LHCN-M2 (cell line): Measurements from ENCODE around the gene RAB23. TPM values are rescaled to one million over a fixed set of nuclear protein-coding genes. Genes with fewer than 3 reads are reported as not detected.

ENCODE experiments used
- DNase-seq: peaks from one replicate; pipeline ENCODE4 v3.0.0-alpha.2; 2012; ENCODE audit warnings: low read depth
- polyA plus RNA-seq: library from polyadenylated mRNA; unstranded; fragments of >200 nt; gene quantifications from one replicate; pipeline ENCODE4 v1.2.1, GENCODE V29; 2012; ENCODE audit warnings: missing spikeins
- total RNA-seq: library from RNA; depleted of rRNA; stranded (reverse); fragments of >200 nt; gene quantifications from 2 replicates; pipeline ENCODE4 v1.2.3, GENCODE V29; 2014; rRNA removed

Gene RAB23
- 37.0 and 39.8 TPM in 2 replicates for total RNA-seq
- 10.4 TPM for polyA plus RNA-seq

GRCh38 chr6:57221936-57222742 lies at the start of gene RAB23:
TSS of gene RAB23 (minus strand) at chr6:57222307. CDS start at chr6:57210380, 11,927 bp downstream.
- peak; percentile 81 for DNase-seq

GRCh38 chr6:57268294-57268640 lies 46.2 kb upstream of the RAB23 start:
- no peak for DNase-seq

- DNase-seq = peak; percentile 99
These were observed 45.6 kb upstream of the RAB23 start for GRCh38 chr6:57267586-57268293.

- peak; percentile 61 for DNase-seq
These were observed 43.7 kb upstream of the RAB23 start for GRCh38 chr6:57265755-57266221.

DNA sequence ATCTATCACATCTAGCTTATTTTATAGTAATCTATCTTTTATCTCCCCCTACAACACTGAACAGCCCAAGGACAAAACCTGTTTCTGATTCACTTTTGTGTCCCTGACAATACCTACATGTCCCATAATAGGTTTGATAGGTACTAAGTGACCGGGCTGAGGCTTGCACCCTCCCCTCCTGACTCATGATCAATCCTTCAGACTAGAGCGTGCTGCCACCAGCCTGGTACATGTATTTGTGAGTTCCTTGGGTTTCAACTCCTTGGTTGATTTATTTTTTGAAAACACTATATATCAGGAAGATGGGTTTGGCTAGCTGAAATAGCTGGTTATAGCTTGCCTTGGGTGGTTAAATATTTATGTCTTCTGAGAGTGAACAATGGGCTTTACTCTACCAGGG lies 41.6 kb upstream of the RAB23 start:
- no peak for DNase-seq

GRCh38 chr6:57262901-57263694 lies 41.0 kb upstream of the RAB23 start:
- DNase-seq = peak; percentile 76

- DNase-seq = peak; percentile 41
These were observed 40.4 kb upstream of the RAB23 start for GRCh38 chr6:57262488-57262887.

DNA sequence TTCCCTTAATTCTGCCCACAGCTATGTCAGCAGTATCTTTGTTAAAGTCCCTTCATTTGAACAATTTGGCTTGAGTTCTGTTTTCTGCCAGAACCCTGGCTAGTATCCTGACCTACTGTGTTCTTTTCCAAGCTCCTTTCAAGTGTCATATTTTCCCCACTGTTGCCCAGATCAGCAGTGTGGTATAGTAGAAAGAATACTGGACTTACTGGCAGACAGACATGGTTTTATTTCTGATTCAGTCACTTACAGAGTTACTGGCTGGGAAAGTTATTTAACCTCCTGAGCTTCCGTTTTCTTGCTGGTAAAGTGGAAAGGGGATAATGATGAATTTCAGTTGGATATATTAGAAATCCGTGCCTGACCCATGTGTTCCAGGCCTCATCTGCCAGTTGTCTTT lies 39.8 kb upstream of the RAB23 start:
- no peak for DNase-seq

DNA sequence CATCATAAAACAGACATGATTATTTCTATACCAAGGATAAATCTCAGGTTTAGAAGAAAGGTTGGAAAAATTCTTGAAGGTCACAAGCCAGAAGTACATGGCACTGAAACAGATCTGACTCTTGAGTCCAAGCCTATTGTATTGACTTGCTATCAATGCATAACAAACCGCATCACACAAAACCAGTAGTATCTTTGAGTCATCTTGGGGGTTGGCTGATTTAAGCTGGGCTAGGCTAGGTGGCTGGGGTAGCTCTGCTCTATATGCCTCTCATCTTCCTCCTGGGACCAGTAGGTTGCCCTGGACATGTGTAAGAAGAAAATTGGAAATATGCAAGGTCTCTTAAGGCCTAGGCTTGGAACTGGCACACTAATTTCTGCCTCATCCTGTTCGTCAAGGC lies 37.0 kb upstream of the RAB23 start:
- DNase-seq = no peak

- DNase-seq = peak; percentile 75
These were observed 35.9 kb upstream of the RAB23 start for GRCh38 chr6:57257911-57258541.

- DNase-seq = no peak
These were observed 34.4 kb upstream of the RAB23 start for GRCh38 chr6:57256541-57256940.

GRCh38 chr6:57255451-57256169 lies 33.5 kb upstream of the RAB23 start:
- DNase-seq = no peak

GRCh38 chr6:57254055-57254717 lies 32.1 kb upstream of the RAB23 start:
- DNase-seq = no peak

- DNase-seq = no peak
These were observed 30.9 kb upstream of the RAB23 start for GRCh38 chr6:57252975-57253374.

DNA sequence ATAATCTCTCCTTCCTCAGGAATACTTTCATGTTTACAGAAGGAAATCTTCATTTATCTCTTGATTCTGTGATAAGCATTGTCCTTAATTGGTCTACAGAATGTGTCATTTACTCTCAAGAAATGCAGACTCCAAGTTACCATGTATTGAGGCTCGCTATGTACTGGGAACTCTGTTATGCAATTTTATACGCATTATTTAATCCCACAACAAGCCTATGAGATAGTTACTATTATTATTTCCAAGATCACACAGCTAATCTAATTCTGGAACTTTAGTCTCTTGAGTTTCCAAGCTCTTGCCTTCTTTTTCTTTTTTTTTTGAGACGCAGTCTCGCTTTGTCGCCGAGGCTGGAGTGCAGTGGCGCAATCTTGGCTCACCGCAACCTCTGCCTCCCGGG lies 30.0 kb upstream of the RAB23 start:
- no peak for DNase-seq

DNA sequence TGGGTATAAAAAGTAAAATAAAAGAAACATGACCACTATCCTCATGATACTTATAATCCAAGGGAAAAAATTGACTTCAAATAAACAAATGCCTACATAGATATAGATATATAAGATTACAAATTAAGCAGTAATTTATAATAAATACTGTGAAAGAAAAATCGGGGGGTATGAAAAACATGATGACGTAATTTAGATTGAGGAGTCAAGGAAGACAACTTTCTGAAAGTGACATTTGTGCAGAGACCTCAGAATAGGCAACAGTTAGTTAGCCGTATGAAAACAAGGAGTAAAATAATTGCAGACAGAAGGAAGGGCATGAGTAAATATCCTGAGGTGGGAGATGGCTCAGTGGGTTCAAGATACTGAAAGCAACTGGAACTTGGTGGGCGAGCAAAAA lies 28.2 kb upstream of the RAB23 start:
- no peak for DNase-seq

GRCh38 chr6:57248311-57248895 lies 26.3 kb upstream of the RAB23 start:
- DNase-seq = no peak

DNA sequence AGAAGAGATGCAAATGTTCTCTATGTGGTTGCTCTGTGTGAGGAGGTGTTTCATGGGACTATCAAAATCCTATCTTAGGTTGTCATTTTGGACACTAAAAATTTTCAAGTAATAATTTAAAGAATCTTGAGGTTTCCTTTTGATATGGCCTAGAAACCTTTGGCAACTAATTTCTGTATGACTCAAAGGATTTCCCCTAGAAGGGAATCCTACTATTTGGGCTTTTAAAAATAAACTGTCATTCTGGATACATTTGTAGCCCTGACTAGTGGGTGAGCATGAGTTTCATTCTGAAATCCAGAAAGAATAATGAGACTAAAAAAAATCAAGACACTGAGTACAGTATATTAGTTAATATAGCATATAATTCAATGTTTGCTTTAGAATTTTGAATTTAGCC lies 25.5 kb upstream of the RAB23 start:
- no peak for DNase-seq

DNA sequence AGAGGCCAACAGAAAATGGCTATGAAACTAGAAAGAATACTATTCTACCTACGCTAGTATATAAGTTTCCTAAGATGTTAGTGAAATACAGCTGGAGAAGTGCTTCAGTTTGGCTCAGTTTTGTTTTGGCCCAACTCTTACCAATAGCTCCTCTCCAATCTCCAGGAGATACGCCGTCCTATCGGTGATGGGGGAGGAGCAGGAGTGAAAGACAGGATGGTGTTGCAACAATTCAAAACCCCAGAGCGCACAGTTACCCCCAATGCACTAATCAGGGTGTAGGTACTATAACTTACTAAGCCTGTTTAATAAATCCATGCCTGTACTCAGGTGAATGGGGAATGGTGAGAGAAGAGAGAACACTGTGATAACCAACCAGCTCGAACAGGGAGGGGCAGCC lies 24.2 kb upstream of the RAB23 start:
- no peak for DNase-seq

GRCh38 chr6:57243954-57244353 lies 21.8 kb upstream of the RAB23 start:
- no peak for DNase-seq
